Raji (cell line): Measurements from ENCODE around the gene IMMP2L.

Experiments used
- POLR2A ChIP-seq: IDR thresholded peaks from 2 replicates; pipeline ENCODE4 v1.6.1; 2011; ENCODE audit warnings: low read depth, low read length, control low read depth; ENCODE audit not compliant: insufficient read depth

The IMMP2L gene

GRCh38 chr7:111159426-111159825 lies 402.9 kb downstream of the IMMP2L start:
- TF ChIP-seq POLR2A = no peak

DNA sequence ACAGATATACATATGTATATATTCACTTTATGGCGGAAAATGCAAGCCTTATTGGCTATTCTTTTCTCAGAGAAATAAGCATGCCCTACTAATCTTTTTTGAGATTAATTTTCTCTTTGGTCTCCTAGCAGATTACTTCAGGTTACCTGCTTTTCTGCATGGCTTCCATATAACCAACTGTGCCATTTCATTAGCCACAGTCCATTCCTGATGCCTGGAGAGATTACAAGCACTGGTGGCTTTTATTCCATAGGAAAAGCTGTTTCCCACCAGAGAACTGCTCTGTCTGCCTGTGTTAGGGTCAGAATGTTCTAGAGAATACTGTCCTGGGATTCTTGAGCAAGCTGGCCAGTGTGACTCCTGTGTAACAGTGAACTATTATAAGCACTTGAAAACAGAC lies 411.6 kb downstream of the IMMP2L start:
- TF ChIP-seq POLR2A = no peak

DNA sequence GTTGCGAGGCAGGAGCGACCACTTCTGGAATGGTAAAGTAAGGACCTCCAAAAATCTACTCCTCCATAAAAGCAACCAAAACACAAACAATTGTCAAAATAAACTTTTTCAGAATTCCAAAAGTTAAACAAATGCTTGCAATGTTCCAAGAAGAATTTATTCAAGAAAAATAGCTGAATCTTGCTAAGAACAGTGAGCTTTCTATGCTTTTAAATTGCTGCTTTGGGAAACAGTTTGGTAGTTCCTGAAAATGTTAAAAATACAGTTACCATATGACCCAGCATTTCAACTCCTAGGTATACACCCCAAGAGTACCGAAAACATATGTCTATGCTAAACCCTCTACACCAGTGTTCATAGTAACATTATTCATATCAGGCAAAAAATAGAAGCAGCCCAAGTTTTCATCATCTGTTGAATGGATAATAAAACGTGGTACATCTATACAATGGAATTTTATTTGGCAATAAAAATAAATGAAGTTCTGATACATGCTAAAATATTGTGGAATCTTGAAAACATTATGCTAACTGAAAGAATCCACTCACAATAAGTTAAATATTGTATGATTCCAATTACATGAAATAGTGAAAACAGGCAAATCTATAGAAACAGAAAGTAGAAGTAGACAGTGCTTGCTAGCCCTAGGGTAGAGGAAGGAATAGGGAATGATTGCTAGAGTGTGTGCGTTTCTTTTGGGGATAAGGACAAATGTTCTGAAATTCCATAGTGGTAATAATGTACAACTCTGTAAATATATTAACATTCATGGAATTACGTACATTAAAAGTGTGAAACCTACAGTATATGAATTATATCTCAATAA lies 414.4 kb downstream of the IMMP2L start:
- no peak for TF ChIP-seq POLR2A

- TF ChIP-seq POLR2A = no peak
These were observed 416.2 kb downstream of the IMMP2L start for GRCh38 chr7:111146136-111146535.

- no peak for TF ChIP-seq POLR2A
These were observed 416.8 kb downstream of the IMMP2L start for GRCh38 chr7:111145472-111145871.

DNA sequence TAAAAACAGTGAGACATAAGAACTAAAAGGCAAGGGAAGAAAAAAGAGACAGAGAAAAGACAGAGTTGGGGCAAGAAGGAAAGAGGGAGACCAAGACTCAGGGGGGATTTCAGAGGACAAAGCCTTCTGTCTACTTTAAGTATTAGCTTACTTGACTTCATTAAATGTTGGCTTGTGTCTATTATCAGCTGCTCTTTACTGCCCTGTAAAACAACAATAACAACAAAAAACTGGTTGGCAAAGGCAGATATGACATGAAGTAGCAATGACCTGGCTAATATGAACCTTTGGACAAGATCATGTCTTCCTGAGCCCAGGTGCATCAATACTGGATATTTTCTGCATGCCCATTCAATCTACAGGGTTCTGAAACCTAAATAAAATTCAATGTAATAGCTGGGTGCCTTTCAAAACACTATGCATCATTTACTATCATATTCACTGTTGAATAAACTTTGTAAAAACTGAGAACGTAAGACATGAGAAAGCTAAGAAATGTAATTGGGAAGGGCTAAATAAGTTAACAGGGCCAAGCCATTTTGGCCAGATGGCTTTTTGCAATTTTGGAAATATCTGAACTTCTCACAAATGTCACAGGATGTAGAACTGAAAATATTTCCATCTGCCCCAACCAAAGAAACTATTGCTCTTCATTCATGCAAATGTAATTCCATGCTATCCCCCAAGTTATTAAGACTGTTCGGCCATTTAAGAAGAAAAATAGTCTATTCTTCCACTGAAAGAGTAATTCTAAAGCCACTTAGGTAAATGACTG lies 422.0 kb downstream of the IMMP2L start:
- no peak for TF ChIP-seq POLR2A

- no peak for TF ChIP-seq POLR2A
These were observed 423.7 kb downstream of the IMMP2L start for GRCh38 chr7:111138586-111138985.

DNA sequence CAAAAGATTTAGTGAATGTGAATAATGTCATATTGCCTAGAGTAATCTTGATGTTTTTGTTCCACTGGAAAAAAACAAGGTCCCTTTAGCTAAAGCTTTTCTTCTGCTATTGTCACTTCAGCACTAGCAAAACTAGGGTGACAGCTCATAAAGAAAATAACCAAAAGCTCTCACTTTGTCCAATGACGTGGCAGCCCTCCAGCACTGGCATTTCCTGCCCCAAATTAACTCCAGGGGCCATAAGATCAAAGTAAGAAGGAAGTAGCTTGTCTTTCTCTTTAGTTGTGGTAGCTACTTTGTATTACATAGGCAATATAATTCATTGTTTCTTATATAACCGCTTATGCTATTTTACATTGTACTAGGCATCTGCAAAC lies 424.1 kb downstream of the IMMP2L start:
- TF ChIP-seq POLR2A = no peak

DNA sequence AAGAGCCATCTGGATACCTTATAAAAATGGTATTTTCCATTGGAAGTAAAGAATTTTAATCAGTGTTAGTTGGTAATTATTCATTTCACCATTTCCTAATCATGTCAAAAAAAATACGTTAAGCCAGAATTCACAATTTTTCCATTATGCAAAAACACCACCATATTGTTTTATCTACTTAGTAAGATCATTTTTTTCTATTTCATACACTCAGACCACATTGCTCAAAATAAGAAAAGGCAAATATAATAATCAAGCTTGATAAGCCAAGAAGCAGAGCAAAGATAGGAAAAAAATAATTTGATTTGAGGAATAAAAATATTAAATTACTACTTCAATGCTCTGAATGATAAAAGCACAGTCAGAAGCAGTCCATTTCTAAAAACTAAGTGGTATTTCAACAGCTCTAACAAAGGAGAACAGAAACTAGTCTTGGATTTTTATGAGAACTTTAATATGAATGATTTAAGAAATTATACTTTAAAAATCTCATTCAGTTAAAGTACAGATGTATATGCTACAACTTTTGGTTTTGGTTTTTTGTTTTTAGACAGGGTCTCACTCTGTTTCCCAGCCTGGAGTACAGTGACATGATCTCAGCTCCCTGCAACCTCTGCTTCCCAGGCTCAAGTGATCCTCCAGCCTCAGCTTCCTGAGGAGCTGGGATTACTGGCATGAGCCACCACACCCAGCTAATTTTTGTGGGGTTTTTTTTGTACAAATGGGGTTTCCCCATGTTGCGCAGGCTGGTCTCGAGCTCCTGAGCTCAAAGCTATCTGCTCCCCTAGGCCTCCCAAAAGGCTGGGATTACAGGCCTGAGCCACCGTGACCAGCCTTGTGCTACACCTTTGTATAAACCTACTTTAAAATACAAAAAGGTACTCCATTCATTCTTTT lies 424.7 kb downstream of the IMMP2L start:
- TF ChIP-seq POLR2A = no peak

DNA sequence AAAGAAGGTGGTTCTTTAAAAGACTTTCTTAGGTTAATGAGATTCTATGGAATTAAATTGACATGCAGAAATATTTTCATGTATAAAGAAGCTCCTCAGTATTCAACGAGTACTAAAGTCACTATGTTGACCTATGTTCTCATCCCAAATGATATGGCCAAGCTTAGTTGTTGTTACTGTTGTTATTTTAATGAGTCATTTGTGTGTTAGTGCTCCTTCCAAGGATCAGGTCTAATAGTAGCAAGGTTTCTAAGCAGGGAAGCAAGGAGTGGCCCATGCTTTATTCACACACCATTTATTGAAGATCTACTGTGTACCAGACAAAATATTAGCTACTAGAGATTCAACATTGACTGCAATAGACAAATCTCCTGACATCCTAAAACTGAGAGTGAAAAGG lies 429.5 kb downstream of the IMMP2L start:
- TF ChIP-seq POLR2A = no peak

DNA sequence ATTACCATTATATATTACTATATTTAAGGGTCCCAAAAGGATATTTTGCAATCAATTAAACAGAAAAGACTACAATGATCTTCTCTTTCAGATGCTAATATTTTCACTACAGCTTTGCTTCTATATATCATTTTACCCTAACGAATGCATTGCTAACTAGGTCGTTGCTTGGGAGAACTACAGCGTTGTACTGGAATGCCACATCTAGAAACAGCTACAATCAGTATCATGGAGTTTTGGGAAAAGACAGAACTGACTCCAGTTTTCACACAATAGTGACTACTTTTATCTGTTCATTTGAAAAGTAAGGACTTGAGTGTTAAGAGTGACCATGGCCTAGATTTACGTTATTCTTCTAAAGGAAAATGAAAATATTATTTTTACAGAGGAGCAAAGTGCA lies 432.9 kb downstream of the IMMP2L start:
- no peak for TF ChIP-seq POLR2A

DNA sequence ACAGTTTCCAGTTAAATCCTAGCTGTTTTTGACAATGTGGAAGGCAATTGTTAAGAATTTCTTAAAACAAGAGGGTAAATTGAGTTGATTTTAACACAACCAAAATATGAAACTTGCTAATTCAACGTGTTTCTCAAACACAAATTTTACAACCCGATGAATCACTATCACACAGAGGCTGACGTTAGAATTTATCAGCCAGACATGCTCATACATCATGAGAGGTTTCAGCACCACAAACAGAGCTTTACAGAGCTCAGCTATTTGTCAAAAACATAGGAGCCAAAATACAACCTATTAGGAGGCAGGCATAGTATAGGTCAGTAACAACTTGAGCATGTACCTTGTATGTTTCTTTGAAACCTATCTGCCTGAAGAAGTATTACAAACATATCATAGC lies 435.3 kb downstream of the IMMP2L start:
- no peak for TF ChIP-seq POLR2A

DNA sequence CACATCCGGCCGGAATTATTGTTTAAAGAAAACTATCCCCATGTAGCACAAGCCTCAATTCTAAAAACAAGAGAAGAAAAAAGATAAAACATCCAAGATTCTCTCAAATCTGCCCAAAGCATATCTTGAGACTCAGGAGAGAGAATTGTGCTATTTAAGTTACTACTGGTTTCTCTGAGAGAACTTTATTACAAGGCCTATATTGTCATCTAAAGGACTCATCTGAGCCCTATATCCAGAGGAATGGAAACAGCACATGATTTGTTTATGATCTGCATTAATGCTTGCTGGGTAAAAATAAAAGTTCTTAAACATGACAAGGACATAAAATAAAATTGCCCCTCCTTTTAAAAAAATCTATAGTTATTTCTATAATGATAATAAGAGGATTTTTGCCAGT lies 446.3 kb downstream of the IMMP2L start:
- no peak for TF ChIP-seq POLR2A

DNA sequence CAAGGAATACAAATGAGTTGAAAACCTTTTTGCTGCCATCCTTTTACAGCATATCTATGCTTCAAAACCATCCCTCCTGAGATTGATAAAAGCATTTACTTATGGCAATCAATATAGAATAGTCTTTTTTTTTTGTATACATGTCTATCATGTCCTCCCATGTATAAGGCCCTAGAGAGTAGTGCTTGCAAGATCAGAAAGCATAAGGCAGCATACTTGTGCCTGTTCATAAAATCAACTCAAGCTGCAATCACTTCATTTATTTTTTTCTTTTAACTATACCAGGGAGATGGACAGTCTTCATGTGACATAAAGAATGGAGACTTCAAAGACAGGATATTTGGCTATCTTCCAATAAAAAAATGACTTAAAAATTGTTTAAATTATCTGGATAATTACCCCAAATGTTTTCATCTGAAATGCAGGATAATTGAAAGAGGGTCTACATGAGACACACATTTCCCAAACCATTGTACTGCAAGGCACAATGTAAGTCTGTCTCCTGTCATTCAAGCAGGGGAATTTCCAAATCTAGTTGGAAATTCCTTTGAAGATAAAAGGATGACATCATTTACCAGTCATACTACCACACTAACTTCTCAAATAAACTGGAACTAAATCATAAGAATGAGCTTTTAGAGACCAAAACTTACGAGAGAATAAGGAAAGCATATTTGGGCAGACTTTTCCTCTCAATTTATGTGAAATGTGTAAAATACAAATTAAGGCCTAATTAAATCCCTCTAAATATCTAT lies 448.9 kb downstream of the IMMP2L start:
- TF ChIP-seq POLR2A = no peak

- no peak for TF ChIP-seq POLR2A
These were observed 449.9 kb downstream of the IMMP2L start for GRCh38 chr7:111112439-111112838.
